ENCODE data around the gene PABPN1.

Gene PABPN1

DNA sequence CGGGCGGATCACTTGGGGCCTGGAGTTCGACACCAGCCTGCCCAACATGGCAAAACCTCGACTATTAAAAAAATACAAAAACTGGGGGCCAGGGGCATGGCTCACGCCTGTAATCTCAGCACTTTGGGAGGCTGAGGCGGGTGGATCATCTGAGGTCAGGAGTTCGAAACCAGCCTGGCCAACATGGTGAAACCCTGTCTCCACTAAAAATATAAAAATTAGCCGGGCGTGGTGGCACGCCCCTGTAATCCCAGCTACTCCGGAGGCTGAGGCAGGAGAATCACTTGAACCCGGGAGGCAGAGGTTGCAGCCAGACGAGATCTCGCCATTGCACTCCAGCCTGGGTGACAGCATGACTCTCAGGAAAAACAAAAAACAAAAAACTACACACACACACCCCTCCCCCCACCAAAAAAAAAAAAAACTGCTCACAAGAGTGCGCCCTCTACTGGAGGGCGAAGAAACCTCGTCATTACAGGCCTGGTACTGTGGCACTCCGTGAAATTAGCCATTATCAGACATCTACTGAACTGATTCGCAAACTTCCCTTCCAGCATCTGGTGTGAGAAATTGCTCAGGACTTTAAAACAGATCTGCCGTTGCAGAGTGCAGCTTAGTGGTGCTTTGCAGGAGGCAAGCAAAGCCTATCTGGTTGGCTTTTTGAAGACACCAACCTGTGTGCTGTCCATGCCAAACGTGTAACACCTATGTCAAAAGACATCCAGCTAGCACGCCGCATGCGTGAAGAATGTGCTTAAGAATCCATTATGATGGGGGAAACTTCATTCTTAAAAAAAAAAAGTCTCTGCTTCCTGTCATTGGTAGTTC, 26.3 kb upstream of the PABPN1 start:
- no peaks in the 10 kb centered on the region for H3K36me3 ChIP-seq (ENCODE audit: control insufficient read depth, insufficient read depth, low read length)
- H3K9me3 ChIP-seq (ENCODE audit: control insufficient read depth, insufficient read depth, low read length): no peaks in the 10 kb centered on the region
- H3K4me3 ChIP-seq (ENCODE audit: low read depth, low read length): no peak overlapping the region
- no peaks in the 10 kb centered on the region for H3K4me1 ChIP-seq (ENCODE audit: control insufficient read depth, insufficient read depth, low read length)
- H3K9ac ChIP-seq (ENCODE audit: low read depth, low read length): no peak overlapping the region
- peaks cover 96% of the 10 kb centered on the region for H3K27me3 ChIP-seq (ENCODE audit: control insufficient read depth, insufficient read depth, low read length)

DNA sequence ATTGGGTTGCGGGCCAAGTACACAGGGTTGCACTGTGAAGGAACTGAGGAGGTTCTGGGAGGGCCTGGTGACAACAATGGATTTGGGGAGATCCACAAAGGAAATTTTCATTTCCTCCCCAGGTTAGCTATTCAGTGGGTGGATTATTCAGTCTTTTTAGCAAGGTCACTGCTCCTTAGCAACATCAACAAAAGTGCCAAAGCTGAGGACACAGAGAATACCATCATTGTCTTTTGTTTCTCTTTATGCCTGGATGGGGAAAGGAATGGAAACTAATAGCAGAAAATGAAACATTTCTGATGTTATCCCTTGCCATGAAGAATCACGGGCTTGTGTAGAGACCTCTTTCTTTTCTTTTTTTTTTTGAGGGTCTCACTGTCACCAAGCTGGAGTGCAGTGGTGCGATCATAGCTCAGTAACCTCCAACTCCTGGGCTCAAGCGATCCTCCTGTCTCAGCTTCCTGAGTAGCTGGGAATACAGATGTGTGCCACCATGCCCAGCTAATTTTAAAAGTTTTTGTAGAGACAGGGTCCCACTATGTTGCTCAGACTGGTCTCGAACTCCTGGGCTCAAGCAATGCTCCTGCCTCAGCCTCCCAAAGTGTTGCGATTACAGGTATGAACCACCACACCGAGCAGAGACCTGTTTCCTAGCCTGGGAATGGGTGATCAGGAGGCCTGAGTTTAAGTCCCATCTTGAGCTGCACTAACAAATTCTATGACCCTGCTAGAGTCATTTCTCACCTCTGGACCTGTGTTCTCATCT, 25.1 kb upstream of the PABPN1 start:
- Histone ChIP-seq H3K27me3 (ENCODE audit: control insufficient read depth, insufficient read depth, low read length) (peaks cover 93% of the 10 kb centered on the region), H3K9me3 (ENCODE audit: control insufficient read depth, insufficient read depth, low read length) (no peaks in the 10 kb centered on the region), H3K9ac (ENCODE audit: low read depth, low read length) (no peak overlapping the region), H3K4me1 (ENCODE audit: control insufficient read depth, insufficient read depth, low read length) (peaks cover 5% of the 10 kb centered on the region), H3K36me3 (ENCODE audit: control insufficient read depth, insufficient read depth, low read length) (no peaks in the 10 kb centered on the region), H3K4me3 (ENCODE audit: low read depth, low read length) (no peak overlapping the region)

DNA sequence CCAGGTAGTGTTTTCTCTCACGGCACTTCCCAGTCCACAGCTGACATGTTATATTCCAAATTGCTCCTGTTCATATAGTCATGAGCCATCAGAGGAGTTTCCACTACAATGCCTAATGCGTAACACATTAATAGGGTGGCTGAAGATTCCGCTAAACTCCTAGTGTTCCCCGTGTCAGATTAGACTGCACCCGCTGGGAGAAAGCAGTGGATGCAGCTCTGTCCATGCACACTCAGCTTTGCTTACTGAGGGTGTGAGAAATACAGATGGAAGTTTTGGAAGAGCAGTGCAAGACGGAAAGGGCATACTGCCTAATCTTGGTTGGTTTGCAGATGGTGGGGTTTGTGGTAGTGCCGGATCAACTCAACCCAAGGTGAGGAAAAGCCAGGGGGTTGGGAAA, 24.2 kb upstream of the PABPN1 start:
- Histone ChIP-seq H3K4me1 (ENCODE audit: control insufficient read depth, insufficient read depth, low read length) (peaks cover 5% of the 10 kb centered on the region), H3K9me3 (ENCODE audit: control insufficient read depth, insufficient read depth, low read length) (no peaks in the 10 kb centered on the region), H3K36me3 (ENCODE audit: control insufficient read depth, insufficient read depth, low read length) (no peaks in the 10 kb centered on the region), H3K4me3 (ENCODE audit: low read depth, low read length) (no peak overlapping the region), H3K27me3 (ENCODE audit: control insufficient read depth, insufficient read depth, low read length) (peaks cover 84% of the 10 kb centered on the region), H3K9ac (ENCODE audit: low read depth, low read length) (no peak overlapping the region)

DNA sequence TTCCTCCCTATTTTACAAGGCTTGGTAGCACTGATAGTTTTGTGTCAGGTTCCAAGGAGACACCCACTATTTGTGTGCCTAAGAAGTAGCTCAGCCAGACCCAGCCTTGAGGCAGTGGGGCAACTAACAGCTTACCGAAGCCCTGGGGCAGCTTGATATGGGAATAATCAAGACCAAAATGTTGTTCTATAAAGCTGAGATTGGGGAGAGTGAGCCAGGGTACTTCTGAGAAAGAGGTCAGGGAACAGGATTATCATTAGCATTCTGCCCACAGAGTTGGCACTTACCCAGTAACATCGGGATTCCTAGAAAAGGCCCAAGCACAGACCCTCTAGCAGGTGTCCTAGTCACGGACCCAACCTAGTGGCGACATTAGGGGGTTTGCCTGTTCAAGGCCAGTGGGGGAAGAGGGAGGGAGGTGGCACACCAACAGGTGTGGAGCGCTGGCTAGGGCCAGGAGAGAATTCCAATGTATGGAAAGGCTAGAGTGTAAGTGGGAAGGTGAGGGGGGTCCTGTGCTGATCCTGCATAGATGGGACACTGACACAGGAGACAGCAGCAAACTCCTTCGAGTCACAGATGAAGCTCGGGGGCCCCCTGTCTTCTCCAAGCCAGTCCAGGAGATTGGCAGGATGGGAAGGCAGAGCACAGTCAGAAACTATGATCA, 23.5 kb upstream of the PABPN1 start:
- Histone ChIP-seq H3K36me3 (ENCODE audit: control insufficient read depth, insufficient read depth, low read length) (no peaks in the 10 kb centered on the region), H3K4me1 (ENCODE audit: control insufficient read depth, insufficient read depth, low read length) (peaks cover 5% of the 10 kb centered on the region), H3K27me3 (ENCODE audit: control insufficient read depth, insufficient read depth, low read length) (peaks cover 77% of the 10 kb centered on the region), H3K4me3 (ENCODE audit: low read depth, low read length) (no peak overlapping the region), H3K9me3 (ENCODE audit: control insufficient read depth, insufficient read depth, low read length) (no peaks in the 10 kb centered on the region), H3K9ac (ENCODE audit: low read depth, low read length) (no peak overlapping the region)

DNA sequence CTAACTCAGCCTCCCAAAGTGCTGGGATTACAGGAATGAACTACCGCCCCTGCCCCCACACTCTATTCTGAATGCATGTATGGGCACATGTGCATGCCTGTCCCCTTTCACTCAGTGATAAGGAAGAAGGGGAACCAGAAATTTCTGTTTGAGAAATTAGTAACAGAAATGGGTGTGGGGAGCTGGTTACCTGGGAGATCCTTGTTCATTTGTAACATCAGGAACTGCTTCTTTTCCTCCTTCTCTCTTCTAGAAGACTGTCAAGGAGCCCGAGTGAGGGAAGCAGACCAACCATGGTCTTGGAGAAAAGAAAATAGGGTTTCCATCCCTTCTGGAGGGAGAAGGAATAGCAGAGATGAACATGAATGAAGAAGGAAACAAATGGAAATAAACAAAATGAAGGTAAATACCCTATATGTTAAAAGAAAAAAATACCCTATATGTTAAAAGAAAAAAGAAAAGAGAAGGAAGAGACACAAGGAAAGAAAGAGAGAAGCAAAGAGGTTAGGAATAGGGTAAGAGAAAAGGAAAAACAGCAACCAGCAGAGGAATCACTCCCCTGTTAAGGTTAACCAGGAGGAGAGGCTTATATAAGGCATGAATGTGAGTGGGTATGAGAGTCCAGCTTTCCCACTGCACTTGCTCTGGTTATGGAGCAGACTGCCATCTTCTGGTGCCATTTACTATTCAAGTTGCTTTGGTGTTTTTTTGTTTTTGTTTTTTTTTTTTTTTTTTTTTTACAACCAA, 21.9 kb upstream of the PABPN1 start:
- Histone ChIP-seq H3K9me3 (ENCODE audit: control insufficient read depth, insufficient read depth, low read length) (no peaks in the 10 kb centered on the region), H3K4me1 (ENCODE audit: control insufficient read depth, insufficient read depth, low read length) (peaks cover 5% of the 10 kb centered on the region), H3K27me3 (ENCODE audit: control insufficient read depth, insufficient read depth, low read length) (peaks cover 74% of the 10 kb centered on the region), H3K36me3 (ENCODE audit: control insufficient read depth, insufficient read depth, low read length) (no peaks in the 10 kb centered on the region), H3K9ac (ENCODE audit: low read depth, low read length) (no peak overlapping the region), H3K4me3 (ENCODE audit: low read depth, low read length) (no peak overlapping the region)

DNA sequence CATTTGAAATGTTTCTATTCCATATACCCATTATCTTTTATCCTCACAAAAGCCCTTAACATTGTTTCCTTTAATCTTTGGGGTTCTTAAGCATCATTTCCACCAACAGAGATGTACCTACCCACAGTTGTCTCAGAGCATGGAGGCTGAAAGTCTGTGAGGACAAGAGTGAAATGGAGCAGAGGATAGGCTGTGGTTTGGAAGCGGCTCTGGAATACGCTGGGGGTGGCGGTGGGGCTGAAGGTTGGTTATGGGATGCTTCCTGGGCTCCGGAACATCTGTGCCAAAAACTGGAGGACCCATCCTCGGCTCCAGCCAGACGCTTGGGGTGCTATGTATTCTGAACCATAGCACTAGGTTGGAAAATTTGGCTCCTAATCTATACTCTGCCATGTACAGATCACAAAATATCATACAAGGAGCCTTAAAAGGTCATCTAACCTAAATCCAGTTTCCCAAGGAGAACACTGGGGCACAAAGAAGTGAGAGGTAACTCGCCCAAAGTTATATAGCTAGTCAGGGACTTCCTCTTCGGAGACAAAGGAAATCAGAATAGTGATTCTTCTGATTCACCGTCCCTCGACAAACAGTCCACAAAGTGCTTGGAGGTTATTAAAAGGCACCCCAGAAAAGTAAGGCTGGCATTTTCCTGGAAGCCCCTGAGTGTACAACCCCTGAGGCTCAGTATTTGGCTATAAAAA, 21.1 kb upstream of the PABPN1 start:
- peaks cover 74% of the 10 kb centered on the region for H3K27me3 ChIP-seq (ENCODE audit: control insufficient read depth, insufficient read depth, low read length)
- H3K4me1 ChIP-seq (ENCODE audit: control insufficient read depth, insufficient read depth, low read length): peaks cover 5% of the 10 kb centered on the region
- no peaks in the 10 kb centered on the region for H3K36me3 ChIP-seq (ENCODE audit: control insufficient read depth, insufficient read depth, low read length)
- no peaks in the 10 kb centered on the region for H3K9me3 ChIP-seq (ENCODE audit: control insufficient read depth, insufficient read depth, low read length)
- H3K9ac ChIP-seq (ENCODE audit: low read depth, low read length): peak overlapping the region; percentile 26
- H3K4me3 ChIP-seq (ENCODE audit: low read depth, low read length): peak overlapping the region; percentile 71

DNA sequence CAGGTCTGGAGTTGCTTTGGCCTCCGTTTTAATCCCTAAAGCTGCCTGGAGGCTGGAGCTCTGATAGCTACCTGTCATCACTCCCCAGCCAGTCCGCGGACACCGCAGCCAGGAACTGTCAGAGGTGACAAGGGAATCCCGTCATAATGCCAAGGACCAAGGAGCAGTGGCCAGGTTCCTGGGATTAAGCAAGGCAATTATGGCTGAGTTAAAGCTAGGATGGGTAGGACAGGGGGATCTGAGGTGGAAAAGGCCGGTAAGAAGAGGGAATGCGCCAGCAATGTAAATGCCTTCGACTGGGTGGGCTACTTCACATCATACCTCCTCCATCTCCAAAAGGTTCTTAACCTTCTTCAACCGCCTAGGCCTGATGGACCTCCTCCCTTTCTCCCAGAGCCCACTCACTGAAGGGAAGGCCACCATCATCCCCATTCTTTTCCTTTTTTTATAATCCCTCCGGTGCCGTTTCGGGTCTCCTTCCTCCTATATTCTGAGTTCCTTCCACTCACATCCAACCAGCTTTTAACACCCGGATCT, 20.5 kb upstream of the PABPN1 start:
- H3K9ac ChIP-seq (ENCODE audit: low read depth, low read length): peak overlapping the region; percentile 26
- H3K36me3 ChIP-seq (ENCODE audit: control insufficient read depth, insufficient read depth, low read length): no peaks in the 10 kb centered on the region
- H3K4me3 ChIP-seq (ENCODE audit: low read depth, low read length): peak overlapping the region; percentile 71
- H3K9me3 ChIP-seq (ENCODE audit: control insufficient read depth, insufficient read depth, low read length): no peaks in the 10 kb centered on the region
- peaks cover 5% of the 10 kb centered on the region for H3K4me1 ChIP-seq (ENCODE audit: control insufficient read depth, insufficient read depth, low read length)
- peaks cover 68% of the 10 kb centered on the region for H3K27me3 ChIP-seq (ENCODE audit: control insufficient read depth, insufficient read depth, low read length)

DNA sequence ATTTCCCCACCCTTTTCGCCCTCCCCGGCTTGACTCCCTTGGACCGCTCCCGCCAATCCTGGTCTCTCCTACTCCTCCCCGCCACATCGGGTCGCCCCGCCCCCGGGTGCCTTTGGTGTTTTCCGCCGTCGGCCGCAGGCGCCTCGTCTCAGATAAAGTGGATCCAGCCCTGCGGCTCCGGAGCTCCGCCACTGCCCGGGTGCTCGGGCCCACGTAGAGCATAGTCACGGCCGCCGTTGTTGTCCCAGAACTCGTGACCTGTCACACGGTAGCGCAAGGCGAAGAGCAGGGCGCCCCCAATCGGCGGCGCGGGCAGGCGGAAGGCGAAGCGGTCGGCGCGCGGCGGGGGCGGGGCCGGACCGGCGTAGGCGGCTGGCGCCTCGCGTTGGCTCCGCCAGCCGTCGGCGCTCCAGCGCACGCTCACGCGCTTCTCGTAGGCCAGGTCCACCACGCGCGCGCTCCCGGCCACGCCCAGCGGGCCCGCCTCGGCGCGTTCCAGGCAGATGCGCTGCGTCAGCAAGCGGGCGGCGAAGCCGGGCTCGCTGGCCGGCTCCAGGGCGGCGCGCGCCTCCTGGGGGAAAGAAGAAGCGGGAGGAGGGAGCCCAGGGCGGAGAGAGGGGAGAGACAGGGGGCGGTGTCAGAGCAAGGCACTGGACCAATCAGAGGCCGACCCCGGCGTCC, 19.8 kb upstream of the PABPN1 start:
- H3K4me1 ChIP-seq (ENCODE audit: control insufficient read depth, insufficient read depth, low read length): peaks cover 5% of the 10 kb centered on the region
- no peaks in the 10 kb centered on the region for H3K36me3 ChIP-seq (ENCODE audit: control insufficient read depth, insufficient read depth, low read length)
- H3K27me3 ChIP-seq (ENCODE audit: control insufficient read depth, insufficient read depth, low read length): peaks cover 61% of the 10 kb centered on the region
- H3K4me3 ChIP-seq (ENCODE audit: low read depth, low read length): peak overlapping the region; percentile 71
- no peaks in the 10 kb centered on the region for H3K9me3 ChIP-seq (ENCODE audit: control insufficient read depth, insufficient read depth, low read length)
- H3K9ac ChIP-seq (ENCODE audit: low read depth, low read length): peak overlapping the region; percentile 47

DNA sequence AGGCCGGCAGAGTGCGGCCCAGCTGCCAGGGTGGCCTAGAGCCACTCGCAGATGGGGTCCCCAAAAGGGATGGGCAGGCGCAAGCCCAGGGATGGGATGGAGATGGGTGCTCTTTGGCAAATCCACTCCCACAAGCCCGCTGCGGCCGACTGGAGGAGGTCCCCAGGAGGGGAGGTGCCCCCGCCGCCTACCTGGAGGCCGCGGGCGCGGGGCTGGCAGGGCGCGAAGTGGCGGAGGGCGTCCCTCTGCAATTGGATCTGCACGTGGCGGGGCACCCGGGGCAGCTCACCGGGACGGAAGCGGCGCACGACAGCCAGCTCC, 19.3 kb upstream of the PABPN1 start:
- Histone ChIP-seq H3K27me3 (ENCODE audit: control insufficient read depth, insufficient read depth, low read length) (peaks cover 56% of the 10 kb centered on the region), H3K9me3 (ENCODE audit: control insufficient read depth, insufficient read depth, low read length) (no peaks in the 10 kb centered on the region), H3K4me3 (ENCODE audit: low read depth, low read length) (peak overlapping the region; percentile 64), H3K9ac (ENCODE audit: low read depth, low read length) (peak overlapping the region; percentile 47), H3K4me1 (ENCODE audit: control insufficient read depth, insufficient read depth, low read length) (peaks cover 5% of the 10 kb centered on the region), H3K36me3 (ENCODE audit: control insufficient read depth, insufficient read depth, low read length) (no peaks in the 10 kb centered on the region)

DNA sequence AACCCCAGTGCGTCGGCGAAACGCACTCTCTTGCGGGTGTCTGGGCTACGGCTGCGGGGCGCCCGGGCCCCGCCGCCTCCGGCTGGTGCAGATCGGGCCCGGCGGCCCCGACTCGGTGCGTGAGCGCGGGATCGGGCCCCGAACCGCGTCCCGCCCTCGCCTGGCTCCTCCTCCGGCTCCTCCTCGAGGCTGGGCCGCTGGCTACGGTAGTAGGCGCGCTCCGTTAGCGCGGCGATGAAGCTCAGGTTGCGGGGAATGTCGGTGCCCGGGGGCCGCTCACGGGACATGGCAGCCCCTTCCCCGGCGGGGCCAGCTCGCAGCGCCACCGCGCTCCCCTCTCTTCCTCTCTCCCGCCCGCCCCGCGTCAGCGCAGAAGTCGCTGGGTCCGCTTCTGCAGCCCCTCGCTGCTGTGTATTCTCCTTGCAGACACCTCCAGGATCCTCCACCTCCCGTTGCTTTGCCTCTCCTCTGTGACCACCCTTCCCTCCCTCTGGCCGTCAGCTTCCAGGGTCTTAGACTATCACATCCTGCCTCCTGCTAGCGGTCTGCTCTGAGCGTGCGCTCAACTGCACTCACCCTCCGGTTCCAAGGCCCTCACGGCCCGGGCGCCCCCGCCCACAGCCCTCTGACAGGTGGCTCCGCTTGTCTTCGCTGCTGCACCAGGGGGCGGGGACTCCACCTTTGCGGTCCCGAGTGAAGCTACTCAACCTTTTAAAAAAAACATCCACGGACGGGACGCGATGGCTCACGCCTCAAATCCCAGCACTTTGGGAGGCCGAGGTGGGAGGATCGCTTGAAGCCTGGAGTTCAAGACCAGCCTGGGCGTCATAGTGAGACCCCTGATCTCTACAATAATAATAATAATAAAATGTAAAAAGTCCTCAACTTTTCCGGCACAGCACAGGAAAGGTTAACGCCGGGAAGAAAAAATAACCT, 18.7 kb upstream of the PABPN1 start, which contains the start of gene PPP1R3E:
TSS of gene PPP1R3E (minus strand) at position 570 of the 936 bp plus-strand sequence. CDS start at position 287, 283 bp downstream.
- Histone ChIP-seq H3K4me1 (ENCODE audit: control insufficient read depth, insufficient read depth, low read length) (peaks cover 5% of the 10 kb centered on the region), H3K9me3 (ENCODE audit: control insufficient read depth, insufficient read depth, low read length) (no peaks in the 10 kb centered on the region), H3K4me3 (ENCODE audit: low read depth, low read length) (peak within 1 kb of the TSS; percentile 64), H3K9ac (ENCODE audit: low read depth, low read length) (peak within 1 kb of the TSS; percentile 47), H3K27me3 (ENCODE audit: control insufficient read depth, insufficient read depth, low read length) (peaks cover 50% of the 10 kb centered on the region), H3K36me3 (ENCODE audit: control insufficient read depth, insufficient read depth, low read length) (no peaks in the 10 kb centered on the region)

Data from iPS-15b (cell line).